OCI-M1 (cell line): Measurements from ENCODE around the gene CLPTM1L.
"Not testable (repeated sequence)": the region's sequence is repeated elsewhere in the genome, so short reads cannot be mapped to it uniquely, and the experiment has no call there.

Source experiments
- DNase-seq: peaks from one replicate; lab custom pipeline; 2025; lab: John Stamatoyannopoulos, UW

CLPTM1L gene

DNA sequence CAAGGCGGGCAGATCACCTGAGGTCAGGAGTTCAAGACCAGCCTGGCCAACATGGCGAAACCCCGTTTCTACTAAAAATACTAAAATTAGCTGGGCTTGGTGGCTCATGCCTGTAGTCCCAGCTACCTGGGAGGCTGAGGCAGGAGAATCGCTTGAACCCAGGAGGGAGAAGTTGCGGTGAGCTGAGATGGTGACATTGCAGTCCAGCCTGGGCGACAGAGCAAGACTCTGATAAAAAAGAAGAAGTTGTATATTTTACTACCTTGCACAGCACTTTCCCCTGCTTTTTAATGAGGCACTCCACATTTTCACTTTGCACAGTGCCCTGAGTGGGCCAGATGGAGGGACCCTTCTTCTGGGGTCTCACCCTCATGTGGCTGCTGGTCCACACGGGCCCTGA lies 15.5 kb upstream of the CLPTM1L start:
- DNase-seq = peak; percentile 32

DNA sequence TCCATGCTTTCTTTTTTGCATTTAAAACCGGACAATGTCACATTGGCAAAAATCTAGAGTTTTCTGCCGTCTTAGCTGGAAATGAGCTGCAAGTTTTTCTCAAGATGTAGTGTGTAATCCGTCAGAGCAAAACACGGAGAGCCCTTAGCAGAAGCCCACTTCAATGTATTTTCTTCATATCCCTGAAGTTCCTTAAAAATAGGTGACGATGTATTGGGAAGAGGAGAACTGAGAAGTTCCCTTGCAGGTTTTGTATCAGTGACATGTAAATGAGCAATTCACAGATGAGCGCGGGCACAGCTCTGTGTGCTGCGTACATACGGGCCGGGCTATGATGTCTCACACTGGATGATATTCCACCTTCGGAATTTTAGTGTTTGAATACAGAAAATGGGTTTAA lies 14.8 kb upstream of the CLPTM1L start:
- no peak for DNase-seq

- DNase-seq = no peak
Measured at GRCh38 chr5:1359031-1359645, 14.2 kb upstream of the CLPTM1L start.

DNA sequence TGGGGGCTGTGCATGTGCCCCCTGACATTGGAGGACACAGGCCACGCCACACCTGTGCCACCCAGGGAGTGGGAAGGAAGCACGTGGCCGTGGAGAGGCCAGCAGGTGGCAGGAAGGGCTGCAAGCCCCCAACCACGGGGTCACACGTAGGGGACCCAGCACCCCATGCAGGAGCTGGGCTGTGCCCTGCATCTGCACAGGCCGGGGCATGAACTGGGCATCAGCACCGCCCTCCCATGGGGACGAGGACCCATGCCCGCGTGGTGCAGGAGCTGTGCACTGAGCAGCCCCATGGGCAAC lies 13.8 kb upstream of the CLPTM1L start:
- DNase-seq = no peak

- no peak for DNase-seq
Measured at GRCh38 chr5:1357946-1358725, 13.2 kb upstream of the CLPTM1L start.

- no peak for DNase-seq
Measured at GRCh38 chr5:1356873-1357787, 12.2 kb upstream of the CLPTM1L start.

GRCh38 chr5:1354576-1354975 lies 9.7 kb upstream of the CLPTM1L start:
- DNase-seq = no peak

GRCh38 chr5:1352231-1353219 lies 7.6 kb upstream of the CLPTM1L start:
- DNase-seq = no peak

GRCh38 chr5:1351156-1351555 lies 6.3 kb upstream of the CLPTM1L start:
- no peak for DNase-seq

- DNase-seq = peak; percentile 3
Measured at GRCh38 chr5:1349246-1349645, 4.3 kb upstream of the CLPTM1L start.

GRCh38 chr5:1348986-1349245 lies 4.0 kb upstream of the CLPTM1L start:
- no peak for DNase-seq

DNA sequence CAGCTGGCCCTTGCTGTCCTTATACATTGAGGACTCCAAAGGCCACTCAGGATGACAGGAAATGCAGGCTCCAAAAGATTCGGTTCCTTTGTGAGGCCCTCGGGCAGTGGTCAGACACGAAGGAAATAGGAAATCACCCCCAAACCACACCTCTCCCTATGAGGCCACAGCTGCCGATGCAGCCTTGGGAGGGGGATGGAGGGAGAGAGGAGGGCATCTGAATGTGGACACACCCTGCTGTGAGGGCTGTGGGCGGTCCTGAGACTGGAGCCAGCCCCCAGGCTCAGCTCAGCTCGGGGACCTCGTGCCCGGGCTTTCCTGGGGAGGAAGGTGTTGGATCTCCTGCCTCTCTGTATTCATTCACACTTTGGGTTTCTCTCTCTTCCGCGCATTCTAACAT lies 2.7 kb upstream of the CLPTM1L start:
- DNase-seq = no peak

GRCh38 chr5:1346627-1347440 lies 1.9 kb upstream of the CLPTM1L start:
- no peak for DNase-seq

DNA sequence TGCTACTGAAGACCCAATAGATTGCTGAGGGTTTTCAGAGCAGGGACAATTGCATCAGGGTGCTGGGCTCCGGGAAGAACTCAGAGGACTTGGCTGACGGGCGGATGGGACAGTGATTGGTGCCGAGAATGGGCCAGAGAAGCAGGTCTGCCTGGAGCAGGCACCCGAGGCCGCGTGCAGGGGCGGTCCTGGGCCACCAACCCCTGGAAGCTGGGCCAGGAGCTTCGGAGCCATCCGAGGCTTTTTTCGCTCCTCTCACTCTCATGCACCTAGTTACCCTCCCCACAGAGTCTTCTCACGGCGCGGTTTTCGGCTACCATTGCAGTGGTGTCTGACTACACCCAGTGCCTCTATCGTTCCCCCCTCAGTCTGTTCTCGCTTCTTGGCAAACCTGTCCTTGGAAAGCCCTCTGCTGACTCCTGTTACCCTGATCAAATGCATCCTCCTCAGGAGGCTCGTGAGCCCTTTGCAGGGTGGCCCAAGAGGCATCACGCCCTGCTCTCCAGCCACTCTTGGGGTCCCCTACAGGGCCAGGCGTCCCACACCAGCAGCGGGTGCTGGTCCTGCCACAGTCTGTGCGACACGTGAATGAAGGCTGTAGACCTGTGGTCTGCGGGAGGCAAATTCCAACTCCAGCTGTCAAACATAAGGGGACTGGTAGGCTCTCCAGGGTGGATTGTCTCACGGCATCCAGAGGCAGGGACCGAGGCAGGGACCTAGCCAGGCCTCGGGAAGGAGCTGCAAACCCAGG lies 1.2 kb upstream of the CLPTM1L start:
- no peak for DNase-seq

DNA sequence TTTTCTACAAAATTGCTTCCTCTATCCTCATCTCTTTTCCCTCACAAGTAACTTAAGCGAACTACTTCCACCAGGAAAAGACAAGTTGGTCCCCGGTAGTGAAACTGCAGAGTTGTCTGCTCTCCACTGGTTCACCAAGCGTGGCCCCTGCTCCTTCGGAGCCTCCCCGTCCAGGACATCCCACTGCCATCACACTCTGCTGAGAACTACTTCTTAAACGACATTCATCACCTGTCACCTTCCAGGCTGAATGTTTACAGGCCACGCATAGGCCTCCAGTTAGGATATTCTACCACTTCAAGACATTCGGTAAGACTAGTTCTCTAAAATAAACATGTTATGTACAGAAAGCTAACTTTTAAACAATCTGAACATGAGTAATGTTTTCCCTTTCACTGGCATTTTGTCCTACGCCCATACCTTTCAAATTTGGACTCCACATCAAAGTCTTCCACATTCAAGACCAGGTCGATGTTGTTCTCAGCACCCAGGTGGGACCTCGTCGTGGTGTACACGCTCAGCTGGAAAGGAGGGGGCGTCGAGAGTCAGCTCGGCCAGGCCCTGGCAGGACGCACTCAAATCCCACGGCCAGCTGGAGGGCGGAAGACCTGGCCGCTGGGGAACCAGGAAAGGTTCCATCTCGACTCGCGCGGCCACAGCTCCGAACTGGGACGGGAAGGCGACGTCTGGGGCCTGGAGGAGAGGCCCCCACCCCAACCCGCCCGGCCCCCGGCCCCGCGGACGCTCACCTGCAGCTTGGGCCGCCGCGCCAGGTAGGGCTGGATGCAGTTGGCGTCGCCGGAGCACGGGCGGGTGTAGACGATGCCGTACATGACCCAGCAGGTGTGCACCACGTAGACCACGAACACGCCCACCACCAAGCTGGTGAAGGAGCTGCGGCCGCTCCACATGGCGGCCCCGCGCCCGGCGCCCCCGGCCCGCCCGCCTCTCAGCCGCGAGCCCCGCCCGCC lies 683 bp downstream of the CLPTM1L start:
- no peak for DNase-seq

DNA sequence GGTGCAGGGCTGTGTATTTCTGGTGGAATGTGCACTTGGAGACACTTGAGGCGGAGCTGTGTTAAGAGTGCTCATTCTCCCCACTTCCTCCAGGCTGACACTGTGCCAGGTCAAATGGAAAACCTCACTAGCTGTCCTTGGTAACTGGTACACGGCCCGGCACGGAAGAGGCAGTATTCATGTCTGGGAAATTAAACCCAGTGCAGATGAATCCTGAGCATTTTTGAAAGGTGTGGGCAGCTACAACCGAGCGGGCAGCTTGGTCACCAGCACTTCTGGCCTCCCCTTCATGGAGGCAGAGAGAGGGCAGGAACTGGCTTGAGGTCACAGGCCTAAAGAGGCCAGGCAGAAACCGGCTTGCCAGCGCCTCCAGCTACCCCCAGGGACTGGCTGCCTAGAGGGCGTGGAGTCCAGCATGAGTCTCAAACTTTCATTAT lies 1.6 kb downstream of the CLPTM1L start:
- no peak for DNase-seq

GRCh38 chr5:1342711-1343110 lies 2.2 kb downstream of the CLPTM1L start:
- not testable (repeated sequence) for DNase-seq

- DNase-seq = no peak
Measured at GRCh38 chr5:1342268-1342667, 2.6 kb downstream of the CLPTM1L start.

DNA sequence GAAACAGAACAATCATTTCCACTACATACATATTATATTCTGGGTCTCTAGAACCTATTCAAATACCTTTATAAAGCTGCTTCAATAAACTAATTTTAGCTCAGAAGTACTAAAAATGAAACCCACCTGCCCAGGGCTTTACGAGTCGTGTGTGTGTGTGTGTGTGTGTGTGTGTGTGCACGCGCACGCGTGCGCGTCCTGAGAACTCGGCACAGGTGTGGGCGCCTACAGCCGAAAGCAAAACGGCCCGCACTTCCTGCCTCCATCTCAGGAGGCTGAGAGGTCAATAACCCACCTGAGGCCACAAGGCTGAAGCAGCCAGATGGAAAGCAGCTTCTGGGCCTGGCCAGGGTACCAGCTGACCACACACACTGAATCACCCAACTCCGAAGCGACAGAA lies 3.0 kb downstream of the CLPTM1L start:
- DNase-seq = no peak
